Measurements from ENCODE around the gene PIK3R5. TPM values are rescaled to one million over a fixed set of nuclear protein-coding genes. Genes with fewer than 3 reads are reported as not detected.

PIK3R5 gene
- polyA plus RNA-seq, 2 of the 4 experiments (the other 2 are of a cell fraction), result 0.01 TPM; not detected in 1

DNA sequence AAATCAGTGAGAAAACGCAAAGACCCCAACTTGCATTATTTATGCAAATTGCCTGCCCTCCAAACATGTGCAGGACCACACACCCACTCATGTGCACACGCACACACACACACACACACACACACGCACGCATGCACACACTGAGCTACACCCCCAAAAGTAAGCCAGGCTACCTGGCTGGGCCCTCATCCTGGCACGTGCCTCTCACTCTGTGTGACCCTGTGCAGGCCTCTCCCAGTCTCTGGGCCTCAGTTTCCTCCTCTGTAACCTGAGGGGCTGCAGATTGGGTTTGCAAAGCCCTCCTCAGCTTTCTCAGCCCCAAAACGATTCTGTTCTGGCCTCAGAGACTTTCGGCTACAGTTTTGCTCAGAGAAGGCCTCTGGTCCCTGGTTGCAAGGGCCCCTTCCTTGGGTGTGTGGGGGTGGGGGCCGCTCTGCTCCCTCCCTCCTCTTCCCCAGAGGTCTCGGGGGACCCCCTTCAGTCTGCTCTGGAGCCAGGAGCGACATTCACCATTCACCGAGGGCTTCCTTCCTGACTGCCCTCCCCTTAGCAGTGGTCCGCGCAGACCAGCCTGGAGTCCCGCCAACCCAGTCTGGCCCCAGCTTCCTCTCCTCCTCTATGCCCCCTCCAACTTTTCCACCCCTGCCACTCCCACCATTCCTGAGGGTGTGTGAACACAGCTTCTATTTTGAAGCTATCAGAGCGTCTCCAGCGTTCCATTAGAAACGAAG, 92.6 kb downstream of the PIK3R5 start (continued):
- TF ChIP-seq RNF2 (IDR thresholded peaks at IDR 0.05; ENCODE audit: borderline replicate concordance, low read depth) (no peak), BHLHE40 (IDR thresholded peaks at IDR 0.05; ENCODE audit: low read depth, low read length) (no peak), CHD4 (IDR thresholded peaks at IDR 0.05; ENCODE audit: borderline replicate concordance) (no peak)

DNA sequence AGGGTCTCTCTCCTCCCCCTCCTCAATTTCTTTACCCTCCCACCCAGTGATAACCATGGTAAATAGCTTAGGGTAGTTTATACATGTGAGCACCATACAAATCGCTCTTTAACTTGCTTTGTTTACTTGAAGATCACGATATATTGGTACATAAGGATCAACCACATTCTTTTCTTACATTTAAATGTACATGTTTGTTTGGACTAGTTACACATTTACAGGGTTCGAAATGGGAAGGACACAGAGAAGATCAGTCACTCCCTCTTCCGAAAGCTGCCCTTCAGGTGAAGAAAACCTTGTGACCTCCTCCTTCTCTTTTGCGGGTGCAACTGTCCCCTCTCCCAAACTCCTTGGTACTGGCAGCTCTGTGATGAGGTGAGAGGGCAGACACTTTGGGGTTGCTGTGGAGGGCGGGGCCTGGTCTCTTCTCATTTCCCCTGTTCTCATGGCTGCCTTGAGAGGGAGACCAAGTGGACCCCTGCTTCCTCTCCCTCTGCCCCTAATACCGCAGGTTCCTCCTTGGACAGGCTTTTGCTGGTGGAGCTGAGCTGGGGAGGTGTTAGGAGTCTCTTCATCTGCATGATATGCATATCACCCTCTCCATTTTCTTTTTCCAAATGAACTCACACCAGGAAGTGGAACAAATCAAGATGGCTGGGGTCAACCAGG, 93.3 kb downstream of the PIK3R5 start:
- TF ChIP-seq CEBPB (IDR thresholded peaks at IDR 0.05), result no peak
- no peak for TF ChIP-seq HOXB13 (CRISPR knock-in tag; IDR thresholded peaks at IDR 0.05; ENCODE audit: low read depth)
- TF ChIP-seq EHMT2 (IDR thresholded peaks at IDR 0.05; ENCODE audit: low read depth), result no peak
- TF ChIP-seq, protein P1, sequence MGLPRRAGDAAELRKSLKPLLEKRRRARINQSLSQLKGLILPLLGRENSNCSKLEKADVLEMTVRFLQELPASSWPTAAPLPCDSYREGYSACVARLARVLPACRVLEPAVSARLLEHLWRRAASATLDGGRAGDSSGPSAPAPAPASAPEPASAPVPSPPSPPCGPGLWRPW (IDR thresholded peaks at IDR 0.05), result no peak
- no peak for TF ChIP-seq FOSB (CRISPR knock-in tag; IDR thresholded peaks at IDR 0.05)
- no peak for TF ChIP-seq TP53 (CRISPR knock-in tag; IDR thresholded peaks at IDR 0.05)
- no peak for TF ChIP-seq CBX8 (IDR thresholded peaks at IDR 0.05)
- TF ChIP-seq HOXB5 (CRISPR knock-in tag; IDR thresholded peaks at IDR 0.05), result no peak
- TF ChIP-seq RAD21 (conservative IDR thresholded peaks at IDR 0.05 in 1 of 2, IDR thresholded peaks at IDR 0.05 in 1 of 2), result no peak
- no peak for TF ChIP-seq EHF (CRISPR knock-in tag; IDR thresholded peaks at IDR 0.05)
- TF ChIP-seq, protein P2, sequence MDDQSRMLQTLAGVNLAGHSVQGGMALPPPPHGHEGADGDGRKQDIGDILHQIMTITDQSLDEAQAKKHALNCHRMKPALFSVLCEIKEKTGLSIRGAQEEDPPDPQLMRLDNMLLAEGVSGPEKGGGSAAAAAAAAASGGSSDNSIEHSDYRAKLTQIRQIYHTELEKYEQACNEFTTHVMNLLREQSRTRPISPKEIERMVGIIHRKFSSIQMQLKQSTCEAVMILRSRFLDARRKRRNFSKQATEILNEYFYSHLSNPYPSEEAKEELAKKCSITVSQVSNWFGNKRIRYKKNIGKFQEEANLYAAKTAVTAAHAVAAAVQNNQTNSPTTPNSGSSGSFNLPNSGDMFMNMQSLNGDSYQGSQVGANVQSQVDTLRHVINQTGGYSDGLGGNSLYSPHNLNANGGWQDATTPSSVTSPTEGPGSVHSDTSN (IDR thresholded peaks at IDR 0.05), result no peak
- no peak for TF ChIP-seq ZNF302 (CRISPR knock-in tag; IDR thresholded peaks at IDR 0.05)
- no peak for TF ChIP-seq ESRRA (IDR thresholded peaks at IDR 0.05; ENCODE audit: borderline replicate concordance, low read length)
- TF ChIP-seq HEYL (CRISPR knock-in tag; IDR thresholded peaks at IDR 0.05), result no peak
- no peak for TF ChIP-seq SREBF2 (IDR thresholded peaks at IDR 0.05)
- TF ChIP-seq TFCP2L1 (CRISPR knock-in tag; IDR thresholded peaks at IDR 0.05), result no peak
- no peak for TF ChIP-seq NPAS2 (CRISPR knock-in tag; IDR thresholded peaks at IDR 0.05; ENCODE audit: borderline replicate concordance)
- 41% methylated on average over 7 of the region's 7 CpGs for WGBS (ENCODE audit: missing lambda C conversion rate)
- CTCF ChIA-PET, result interaction anchor here (1.0 kb wide), 1 partner anchor 125 kb away, joined by 3 read pairs; no protein-coding TSS in a partner anchor
- Histone ChIP-seq H3K4me3 (no peak overlapping the region), H3K4me1 (peaks cover 7% of the 10 kb centered on the region), H3K27ac (no peak overlapping the region), H3K9me3 (no peaks in the 10 kb centered on the region), H3K4me2 (peak overlapping the region; percentile 27)
- POLR2A ChIA-PET, result interaction anchor here (0.7 kb wide), 1 partner anchor 8 kb away, joined by 3 read pairs; no protein-coding TSS in a partner anchor
- DNase-seq (ENCODE audit: low read depth in 1 of 2, low spot score in 1 of 2), result no peak
- peak in 1 of 2 experiments; percentile 17; a peak in 2 of 6 replicates for ATAC-seq
- FAIRE-seq, result peak; percentile 36

DNA sequence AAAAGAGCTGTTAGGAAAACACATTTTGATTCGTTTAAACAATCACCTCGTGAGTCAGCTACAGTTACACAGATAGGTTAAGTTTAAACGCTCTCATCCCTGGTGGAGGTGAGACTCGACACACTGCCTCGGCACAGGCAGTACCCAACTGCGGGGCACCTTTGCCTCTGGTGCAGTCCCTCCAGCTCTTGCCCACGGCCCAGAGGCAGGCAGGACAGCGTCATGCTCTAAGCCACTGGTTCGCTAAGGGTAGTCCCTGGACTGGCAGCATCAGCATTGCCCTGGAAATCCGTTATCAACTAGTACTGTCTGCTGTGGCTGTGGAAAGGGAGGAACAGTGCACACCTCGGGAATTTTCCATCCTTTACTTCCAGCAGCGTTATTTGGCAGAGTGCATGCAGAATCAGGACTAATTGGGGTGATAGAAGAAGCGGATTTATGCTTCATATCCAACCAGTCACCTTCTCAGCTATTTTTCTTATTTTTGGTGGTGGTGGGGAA, 94.4 kb downstream of the PIK3R5 start:
- ChIA-PET POLR2A (no interaction called here), CTCF (interaction anchor here (0.7 to 2.3 kb wide), 2 partner anchors 24 to 38 kb away, joined by 3 to 8 read pairs; no protein-coding TSS in a partner anchor)
- no peak for DNase-seq (ENCODE audit: low read depth in 1 of 2, low spot score in 1 of 2)
- TF ChIP-seq POLR2A (IDR thresholded peaks at IDR 0.05; ENCODE audit: low read length) (no peak), NPAS2 (CRISPR knock-in tag; IDR thresholded peaks at IDR 0.05; ENCODE audit: borderline replicate concordance) (no peak), KDM5A (IDR thresholded peaks at IDR 0.05) (no peak), EHF (CRISPR knock-in tag; IDR thresholded peaks at IDR 0.05) (no peak), CHD2 (IDR thresholded peaks at IDR 0.05; ENCODE audit: low read length, partially characterized antibody) (no peak)
- TF ChIP-seq, protein P2 (IDR thresholded peaks at IDR 0.05), result no peak
- ATAC-seq, result no peak
- H3K4me2 ChIP-seq, result no peak overlapping the region
- H3K4me1 ChIP-seq, result peaks cover 7% of the 10 kb centered on the region
- H3K4me3 ChIP-seq, result no peak overlapping the region
- 53% methylated on average over 13 of the region's 13 CpGs for WGBS (ENCODE audit: missing lambda C conversion rate)
- H3K9me3 ChIP-seq, result no peaks in the 10 kb centered on the region
- no peak overlapping the region for H3K27ac ChIP-seq
- peak; percentile 23 for FAIRE-seq

Data from A549 (cell line).